Transverse colon (tissue), 4 donors: ENCODE results near the gene ENAM.

ENCODE experiments used
- POLR2A ChIP-seq: fragments of 450-650 bp; IDR thresholded peaks from one replicate; pipeline ENCODE4 v1.6.1; 2016; ENCODE audit warnings: antibody characterized with exemption, mild to moderate bottlenecking, moderate library complexity
- POLR2AphosphoS5 ChIP-seq, 3 donors: sonication (generic); formaldehyde crosslinking; IDR thresholded peaks; one replicate each; pipeline ENCODE4 v1.6.1; 2016; ENCODE audit warnings: antibody characterized with exemption in 3 of 3
- TF ChIP-seq, protein P1 (sequence below), 5 experiments: fragments of 200-600 bp in 3 of 5; fragments of 450-650 bp in 2 of 5; sonication (generic) in 3 of 5; IDR thresholded peaks; 1 replicate in 2 of 5; 2 replicates in 3 of 5; pipeline ENCODE4 v1.5.1; 2016 to 2017; ENCODE audit warnings: antibody characterized with exemption in 5 of 5, inconsistent platforms in 3 of 5, mild to moderate bottlenecking in 2 of 5, moderate library complexity in 1 of 5

DNA sequence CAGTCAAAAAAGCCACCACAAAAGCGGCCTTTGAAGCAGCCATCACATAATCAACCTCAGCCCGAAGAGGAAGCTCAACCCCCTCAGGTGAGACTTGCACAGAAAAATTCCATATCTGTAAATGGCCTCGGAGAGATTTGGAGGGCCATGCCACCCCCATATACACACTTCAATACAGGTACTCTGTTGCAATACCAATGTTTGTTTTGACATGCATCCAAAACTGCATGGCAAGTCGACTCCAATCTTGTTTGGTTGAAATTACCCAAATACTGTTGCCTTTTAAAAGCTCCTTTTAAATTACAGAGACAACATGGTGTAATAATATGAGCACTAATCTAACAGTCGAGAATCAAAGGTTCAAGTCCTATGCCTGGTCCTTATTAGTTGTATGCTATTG lies 5.9 kb downstream of the ENAM start:
- TF ChIP-seq, protein P1, sequence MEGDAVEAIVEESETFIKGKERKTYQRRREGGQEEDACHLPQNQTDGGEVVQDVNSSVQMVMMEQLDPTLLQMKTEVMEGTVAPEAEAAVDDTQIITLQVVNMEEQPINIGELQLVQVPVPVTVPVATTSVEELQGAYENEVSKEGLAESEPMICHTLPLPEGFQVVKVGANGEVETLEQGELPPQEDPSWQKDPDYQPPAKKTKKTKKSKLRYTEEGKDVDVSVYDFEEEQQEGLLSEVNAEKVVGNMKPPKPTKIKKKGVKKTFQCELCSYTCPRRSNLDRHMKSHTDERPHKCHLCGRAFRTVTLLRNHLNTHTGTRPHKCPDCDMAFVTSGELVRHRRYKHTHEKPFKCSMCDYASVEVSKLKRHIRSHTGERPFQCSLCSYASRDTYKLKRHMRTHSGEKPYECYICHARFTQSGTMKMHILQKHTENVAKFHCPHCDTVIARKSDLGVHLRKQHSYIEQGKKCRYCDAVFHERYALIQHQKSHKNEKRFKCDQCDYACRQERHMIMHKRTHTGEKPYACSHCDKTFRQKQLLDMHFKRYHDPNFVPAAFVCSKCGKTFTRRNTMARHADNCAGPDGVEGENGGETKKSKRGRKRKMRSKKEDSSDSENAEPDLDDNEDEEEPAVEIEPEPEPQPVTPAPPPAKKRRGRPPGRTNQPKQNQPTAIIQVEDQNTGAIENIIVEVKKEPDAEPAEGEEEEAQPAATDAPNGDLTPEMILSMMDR (IDR thresholded peaks at IDR 0.05) = no peak
- TF ChIP-seq POLR2AphosphoS5 (IDR thresholded peaks at IDR 0.05) (no peak), POLR2A (no peak)
